ENCODE data around the gene RDM1. TPM values are rescaled to one million over a fixed set of nuclear protein-coding genes. Genes with fewer than 3 reads are reported as not detected.

Gene RDM1
- total RNA-seq, 1 experiment from 2014 or later = 4.7 TPM

DNA sequence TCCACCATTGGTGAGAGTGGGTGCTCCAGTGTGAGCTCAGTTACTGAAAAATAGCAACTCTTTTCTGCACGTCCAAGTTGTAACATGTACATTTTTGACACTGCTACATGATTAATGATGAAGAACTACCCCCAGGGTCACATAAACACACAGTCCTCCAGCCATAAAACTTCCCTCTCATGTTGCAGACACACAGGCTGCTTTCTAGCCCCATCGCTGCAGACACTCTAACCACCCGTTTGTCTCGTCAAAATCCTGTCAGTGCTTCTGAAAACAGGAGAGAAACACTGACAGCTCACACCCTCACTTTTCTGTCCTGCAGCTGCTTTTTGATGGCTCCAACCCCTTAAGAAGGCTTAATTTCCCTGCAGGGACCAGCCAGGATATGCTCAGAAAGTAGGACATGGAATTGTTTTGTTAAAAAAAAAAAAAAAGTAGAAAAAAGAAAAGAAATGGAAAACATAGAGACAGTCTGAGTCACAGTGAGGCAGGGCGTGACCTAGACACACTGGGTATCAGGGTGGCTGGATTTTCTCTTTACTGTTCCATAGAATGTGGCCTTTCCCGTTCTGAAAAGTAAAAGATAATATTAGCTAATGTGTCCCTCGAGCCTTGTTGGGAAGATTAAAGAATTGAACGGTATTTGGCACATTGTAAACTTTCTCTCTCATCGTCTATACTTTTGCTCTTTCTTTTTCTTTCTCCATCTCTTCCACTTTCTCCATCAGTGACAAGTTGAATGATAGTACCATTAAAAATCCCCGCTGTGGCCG is 29.7 kb downstream of the RDM1 start:
- ATAC-seq (no peak), DNase-seq (ENCODE audit: low spot score) (no peak)
- TF ChIP-seq TEAD1 (CRISPR knock-in tag; IDR thresholded peaks at IDR 0.05) (no peak), ATF1 (CRISPR knock-in tag; IDR thresholded peaks at IDR 0.05) (no peak), FOXK1 (CRISPR knock-in tag; IDR thresholded peaks at IDR 0.05) (no peak), ETV6 (CRISPR knock-in tag; IDR thresholded peaks at IDR 0.05) (no peak), PRRX2 (CRISPR knock-in tag; IDR thresholded peaks at IDR 0.05) (no peak), ZNF232 (CRISPR knock-in tag; IDR thresholded peaks at IDR 0.05) (no peak), ESRRA (CRISPR knock-in tag; IDR thresholded peaks at IDR 0.05; ENCODE audit: borderline replicate concordance) (no peak), ZBTB21 (CRISPR knock-in tag; IDR thresholded peaks at IDR 0.05; ENCODE audit: borderline replicate concordance) (no peak)
- TF ChIP-seq, protein P1, sequence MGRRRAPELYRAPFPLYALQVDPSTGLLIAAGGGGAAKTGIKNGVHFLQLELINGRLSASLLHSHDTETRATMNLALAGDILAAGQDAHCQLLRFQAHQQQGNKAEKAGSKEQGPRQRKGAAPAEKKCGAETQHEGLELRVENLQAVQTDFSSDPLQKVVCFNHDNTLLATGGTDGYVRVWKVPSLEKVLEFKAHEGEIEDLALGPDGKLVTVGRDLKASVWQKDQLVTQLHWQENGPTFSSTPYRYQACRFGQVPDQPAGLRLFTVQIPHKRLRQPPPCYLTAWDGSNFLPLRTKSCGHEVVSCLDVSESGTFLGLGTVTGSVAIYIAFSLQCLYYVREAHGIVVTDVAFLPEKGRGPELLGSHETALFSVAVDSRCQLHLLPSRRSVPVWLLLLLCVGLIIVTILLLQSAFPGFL (CRISPR knock-in tag; IDR thresholded peaks at IDR 0.05; ENCODE audit: borderline replicate concordance) = no peak
- TF ChIP-seq, protein P2, sequence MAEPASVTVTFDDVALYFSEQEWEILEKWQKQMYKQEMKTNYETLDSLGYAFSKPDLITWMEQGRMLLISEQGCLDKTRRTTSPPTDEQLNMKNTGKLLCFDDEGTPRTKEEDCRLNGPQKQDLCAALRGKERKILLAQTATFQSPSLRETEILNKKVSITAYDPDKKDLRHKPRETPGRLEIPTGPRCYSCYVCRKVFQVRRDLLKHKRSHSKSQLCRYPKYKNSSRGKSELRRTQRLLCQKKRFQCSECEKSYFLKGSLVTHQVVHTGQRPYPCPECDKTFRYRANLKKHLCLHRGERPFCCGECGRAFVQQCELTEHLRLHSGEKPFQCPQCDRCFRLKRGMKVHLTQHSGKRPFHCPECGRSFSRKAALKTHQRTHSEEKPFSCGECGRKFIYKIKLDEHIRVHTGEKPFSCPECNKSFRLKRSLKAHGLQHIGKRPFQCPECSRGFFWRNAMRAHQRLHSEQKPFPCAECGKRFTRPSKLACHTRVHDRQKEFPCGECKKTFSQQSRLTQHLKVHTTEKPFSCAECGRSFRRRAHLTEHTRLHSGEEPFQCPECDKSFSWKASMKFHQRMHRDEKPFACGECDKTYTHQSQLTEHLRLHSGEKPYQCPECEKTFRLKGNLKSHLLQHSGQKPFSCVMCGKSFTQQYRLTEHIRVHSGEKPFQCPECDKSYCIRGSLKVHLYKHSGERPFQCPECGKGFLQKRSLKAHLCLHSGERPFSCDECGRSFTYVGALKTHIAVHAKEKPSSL (CRISPR knock-in tag; conservative IDR thresholded peaks at IDR 0.05) = no peak
- TF ChIP-seq, protein P3, sequence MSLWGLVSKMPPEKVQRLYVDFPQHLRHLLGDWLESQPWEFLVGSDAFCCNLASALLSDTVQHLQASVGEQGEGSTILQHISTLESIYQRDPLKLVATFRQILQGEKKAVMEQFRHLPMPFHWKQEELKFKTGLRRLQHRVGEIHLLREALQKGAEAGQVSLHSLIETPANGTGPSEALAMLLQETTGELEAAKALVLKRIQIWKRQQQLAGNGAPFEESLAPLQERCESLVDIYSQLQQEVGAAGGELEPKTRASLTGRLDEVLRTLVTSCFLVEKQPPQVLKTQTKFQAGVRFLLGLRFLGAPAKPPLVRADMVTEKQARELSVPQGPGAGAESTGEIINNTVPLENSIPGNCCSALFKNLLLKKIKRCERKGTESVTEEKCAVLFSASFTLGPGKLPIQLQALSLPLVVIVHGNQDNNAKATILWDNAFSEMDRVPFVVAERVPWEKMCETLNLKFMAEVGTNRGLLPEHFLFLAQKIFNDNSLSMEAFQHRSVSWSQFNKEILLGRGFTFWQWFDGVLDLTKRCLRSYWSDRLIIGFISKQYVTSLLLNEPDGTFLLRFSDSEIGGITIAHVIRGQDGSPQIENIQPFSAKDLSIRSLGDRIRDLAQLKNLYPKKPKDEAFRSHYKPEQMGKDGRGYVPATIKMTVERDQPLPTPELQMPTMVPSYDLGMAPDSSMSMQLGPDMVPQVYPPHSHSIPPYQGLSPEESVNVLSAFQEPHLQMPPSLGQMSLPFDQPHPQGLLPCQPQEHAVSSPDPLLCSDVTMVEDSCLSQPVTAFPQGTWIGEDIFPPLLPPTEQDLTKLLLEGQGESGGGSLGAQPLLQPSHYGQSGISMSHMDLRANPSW (CRISPR knock-in tag; conservative IDR thresholded peaks at IDR 0.05; ENCODE audit: low read depth) = no peak
- TF ChIP-seq, protein P4, sequence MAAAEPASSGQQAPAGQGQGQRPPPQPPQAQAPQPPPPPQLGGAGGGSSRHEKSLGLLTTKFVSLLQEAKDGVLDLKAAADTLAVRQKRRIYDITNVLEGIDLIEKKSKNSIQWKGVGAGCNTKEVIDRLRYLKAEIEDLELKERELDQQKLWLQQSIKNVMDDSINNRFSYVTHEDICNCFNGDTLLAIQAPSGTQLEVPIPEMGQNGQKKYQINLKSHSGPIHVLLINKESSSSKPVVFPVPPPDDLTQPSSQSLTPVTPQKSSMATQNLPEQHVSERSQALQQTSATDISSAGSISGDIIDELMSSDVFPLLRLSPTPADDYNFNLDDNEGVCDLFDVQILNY (CRISPR knock-in tag; IDR thresholded peaks at IDR 0.05) = no peak
- TF ChIP-seq, protein P5, sequence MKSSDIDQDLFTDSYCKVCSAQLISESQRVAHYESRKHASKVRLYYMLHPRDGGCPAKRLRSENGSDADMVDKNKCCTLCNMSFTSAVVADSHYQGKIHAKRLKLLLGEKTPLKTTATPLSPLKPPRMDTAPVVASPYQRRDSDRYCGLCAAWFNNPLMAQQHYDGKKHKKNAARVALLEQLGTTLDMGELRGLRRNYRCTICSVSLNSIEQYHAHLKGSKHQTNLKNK (CRISPR knock-in tag; IDR thresholded peaks at IDR 0.05) = no peak
- CTCF ChIA-PET = interaction anchor here (0.6 to 1.3 kb wide), 2 partner anchors 137 to 633 kb away, joined by 3 read pairs; no protein-coding TSS in a partner anchor
- H3K27ac Mint-ChIP-seq = no peak overlapping the region
- no peaks in the 10 kb centered on the region for H3K4me1 Mint-ChIP-seq
- H3K27me3 Mint-ChIP-seq (ENCODE audit: low read depth) = no peaks in the 10 kb centered on the region; the same call in 1 of the 2 replicates
- H3K36me3 Mint-ChIP-seq = no peaks in the 10 kb centered on the region
- POLR2A ChIA-PET = no interaction called here
- H3K4me3 Mint-ChIP-seq = no peak overlapping the region
- peaks cover 16% of the 10 kb centered on the region for H3K9me3 Mint-ChIP-seq

DNA sequence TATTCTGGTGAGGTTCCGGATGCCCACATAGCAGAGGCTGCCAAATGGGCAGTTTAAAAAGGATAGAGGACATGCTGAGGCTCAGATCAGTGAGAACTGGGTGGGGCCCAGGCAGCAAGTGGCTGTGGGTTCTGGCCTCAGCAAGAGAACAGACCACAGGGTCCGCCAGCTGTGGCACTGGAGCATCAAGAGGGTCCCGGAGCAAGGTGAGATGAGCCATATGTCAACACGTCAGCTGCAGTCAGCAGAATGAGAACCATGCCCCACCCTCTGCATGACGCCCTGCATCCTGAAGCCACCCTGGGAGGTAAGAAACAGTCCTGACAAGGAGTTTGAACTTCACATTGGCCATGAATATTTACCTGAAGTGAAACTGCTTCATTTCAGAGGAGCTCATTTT is 30.3 kb downstream of the RDM1 start:
- H3K27ac Mint-ChIP-seq = no peak overlapping the region
- no peak overlapping the region for H3K4me3 Mint-ChIP-seq
- no peaks in the 10 kb centered on the region for H3K4me1 Mint-ChIP-seq
- H3K27me3 Mint-ChIP-seq (ENCODE audit: low read depth) = no peaks in the 10 kb centered on the region; the same call in 1 of the 2 replicates
- ChIA-PET POLR2A (no interaction called here), CTCF (interaction anchor here (0.6 to 1.3 kb wide), 2 partner anchors 136 to 632 kb away, joined by 3 read pairs; no protein-coding TSS in a partner anchor)
- peaks cover 12% of the 10 kb centered on the region for H3K9me3 Mint-ChIP-seq
- DNase-seq (ENCODE audit: low spot score) (no peak), ATAC-seq (no peak)
- H3K36me3 Mint-ChIP-seq = no peaks in the 10 kb centered on the region
- TF ChIP-seq EMX1 (CRISPR knock-in tag; IDR thresholded peaks at IDR 0.05) (no peak), TEAD1 (CRISPR knock-in tag; IDR thresholded peaks at IDR 0.05) (no peak), ETV6 (CRISPR knock-in tag; IDR thresholded peaks at IDR 0.05) (no peak), NR2C2 (CRISPR knock-in tag; IDR thresholded peaks at IDR 0.05) (no peak), FOXJ3 (CRISPR knock-in tag; IDR thresholded peaks at IDR 0.05; ENCODE audit: borderline replicate concordance) (no peak), PRRX2 (CRISPR knock-in tag; IDR thresholded peaks at IDR 0.05) (no peak), FOXP1 (CRISPR knock-in tag; IDR thresholded peaks at IDR 0.05; ENCODE audit: borderline replicate concordance) (no peak), ZNF121 (CRISPR knock-in tag; IDR thresholded peaks at IDR 0.05) (no peak), FOXK1 (CRISPR knock-in tag; IDR thresholded peaks at IDR 0.05) (no peak)
- TF ChIP-seq, protein P1 (CRISPR knock-in tag; IDR thresholded peaks at IDR 0.05; ENCODE audit: borderline replicate concordance) = no peak
- TF ChIP-seq, protein P6, sequence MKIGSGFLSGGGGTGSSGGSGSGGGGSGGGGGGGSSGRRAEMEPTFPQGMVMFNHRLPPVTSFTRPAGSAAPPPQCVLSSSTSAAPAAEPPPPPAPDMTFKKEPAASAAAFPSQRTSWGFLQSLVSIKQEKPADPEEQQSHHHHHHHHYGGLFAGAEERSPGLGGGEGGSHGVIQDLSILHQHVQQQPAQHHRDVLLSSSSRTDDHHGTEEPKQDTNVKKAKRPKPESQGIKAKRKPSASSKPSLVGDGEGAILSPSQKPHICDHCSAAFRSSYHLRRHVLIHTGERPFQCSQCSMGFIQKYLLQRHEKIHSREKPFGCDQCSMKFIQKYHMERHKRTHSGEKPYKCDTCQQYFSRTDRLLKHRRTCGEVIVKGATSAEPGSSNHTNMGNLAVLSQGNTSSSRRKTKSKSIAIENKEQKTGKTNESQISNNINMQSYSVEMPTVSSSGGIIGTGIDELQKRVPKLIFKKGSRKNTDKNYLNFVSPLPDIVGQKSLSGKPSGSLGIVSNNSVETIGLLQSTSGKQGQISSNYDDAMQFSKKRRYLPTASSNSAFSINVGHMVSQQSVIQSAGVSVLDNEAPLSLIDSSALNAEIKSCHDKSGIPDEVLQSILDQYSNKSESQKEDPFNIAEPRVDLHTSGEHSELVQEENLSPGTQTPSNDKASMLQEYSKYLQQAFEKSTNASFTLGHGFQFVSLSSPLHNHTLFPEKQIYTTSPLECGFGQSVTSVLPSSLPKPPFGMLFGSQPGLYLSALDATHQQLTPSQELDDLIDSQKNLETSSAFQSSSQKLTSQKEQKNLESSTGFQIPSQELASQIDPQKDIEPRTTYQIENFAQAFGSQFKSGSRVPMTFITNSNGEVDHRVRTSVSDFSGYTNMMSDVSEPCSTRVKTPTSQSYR (CRISPR knock-in tag; IDR thresholded peaks at IDR 0.05) = no peak
- TF ChIP-seq, protein P7, sequence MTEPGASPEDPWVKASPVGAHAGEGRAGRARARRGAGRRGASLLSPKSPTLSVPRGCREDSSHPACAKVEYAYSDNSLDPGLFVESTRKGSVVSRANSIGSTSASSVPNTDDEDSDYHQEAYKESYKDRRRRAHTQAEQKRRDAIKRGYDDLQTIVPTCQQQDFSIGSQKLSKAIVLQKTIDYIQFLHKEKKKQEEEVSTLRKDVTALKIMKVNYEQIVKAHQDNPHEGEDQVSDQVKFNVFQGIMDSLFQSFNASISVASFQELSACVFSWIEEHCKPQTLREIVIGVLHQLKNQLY (CRISPR knock-in tag; IDR thresholded peaks at IDR 0.05) = no peak
